K562 (cell line): ENCODE measurements around the gene GPHA2. TPM values are rescaled to one million over a fixed set of nuclear protein-coding genes. Genes with fewer than 3 reads are reported as not detected.

Experiments used
- CUX1 ChIP-seq: fragments of 200-800 bp; sonication (Bioruptor generic); IDR thresholded peaks from 2 replicates; pipeline ENCODE4 v1.6.1; 2016; ENCODE audit warnings: missing genetic modification characterization, missing compliant biosample characterization
- FOXK1 ChIP-seq: sonication (generic); formaldehyde crosslinking; IDR thresholded peaks from 2 replicates; pipeline ENCODE4 v1.8.0; 2022; ENCODE audit warnings: missing genetic modification reagents, mild to moderate bottlenecking, borderline replicate concordance
- FOXP1 ChIP-seq: sonication (generic); formaldehyde crosslinking; IDR thresholded peaks from 2 replicates; pipeline ENCODE4 v1.8.0; 2022; ENCODE audit warnings: mild to moderate bottlenecking, missing genetic modification reagents
- HDAC2 ChIP-seq: fragments of 450-650 bp; IDR thresholded peaks from 2 replicates; pipeline ENCODE4 v1.6.1; 2016; ENCODE audit warnings: mild to moderate bottlenecking
- NRF1 ChIP-seq, 2 experiments: fragments of 450-650 bp; IDR thresholded peaks in 1 of 2; conservative IDR thresholded peaks in 1 of 2; 2 replicates each; pipeline ENCODE4 v1.6.1; 2014; ENCODE audit warnings: mild to moderate bottlenecking in 2 of 2
- PKNOX1 ChIP-seq: fragments of 450-650 bp; IDR thresholded peaks from 2 replicates; pipeline ENCODE4 v1.6.1; 2016
- TAF1 ChIP-seq: IDR thresholded peaks from 2 replicates; pipeline ENCODE4 v1.6.1; 2011; ENCODE audit warnings: mild to moderate bottlenecking, low read length, moderate library complexity; ENCODE audit not compliant: insufficient read depth, control insufficient read depth, severe bottlenecking; ENCODE audit errors: extremely low read depth
- TEAD4 ChIP-seq, 2 experiments: sonication (generic) in 1 of 2; formaldehyde crosslinking in 1 of 2; IDR thresholded peaks; 2 replicates each; pipeline versions ENCODE4 v1.6.1 to v1.8.0; 2012 to 2022; ENCODE audit warnings: borderline replicate concordance in 1 of 2, inconsistent platforms in 1 of 2, low read length in 1 of 2, mild to moderate bottlenecking in 1 of 2, missing genetic modification reagents in 1 of 2
- WHSC1 ChIP-seq: IDR thresholded peaks from one replicate; pipeline ENCODE4 v1.6.1; 2012; ENCODE audit warnings: low read length, control low read depth, inconsistent platforms
- ZBTB17 ChIP-seq: fragments of 450-650 bp; formaldehyde crosslinking; IDR thresholded peaks from 2 replicates; pipeline ENCODE4 v1.4.0; 2020; ENCODE audit warnings: mild to moderate bottlenecking
- ZNF583 ChIP-seq: fragments of 250-450 bp; sonication (Bioruptor Pico); IDR thresholded peaks from 2 replicates; pipeline ENCODE4 v1.4.0; 2020
- polyA plus RNA-seq, 8 experiments: library from polyadenylated mRNA; depleted of rRNA in 4 of 8; stranded (reverse) in 5 of 8; unstranded in 3 of 8; fragments of >200 nt; fragmentation: Nextera tagmentation in 2 of 8; fragmentation: Illumina TruSeq in 1 of 8; extraction: Ambion mirVana in 2 of 8; extraction: Trizol in 1 of 8; gene quantifications; 2 replicates each; pipeline versions ENCODE4 v1.2.1 to v1.2.3, GENCODE V29; 2011 to 2014; ENCODE audit warnings: inconsistent platforms in 1 of 8, missing spikeins in 1 of 8
- total RNA-seq, 7 experiments: library from RNA; depleted of rRNA in 6 of 7; stranded (reverse); fragments of >200 nt in 6 of 7; fragmentation: Illumina TruSeq in 2 of 7; extraction: Trizol in 2 of 7; gene quantifications; 2 replicates each; pipeline versions ENCODE4 v1.2.1 to v1.2.3, GENCODE V29; 2011 to 2021; ENCODE audit warnings: low replicate concordance in 1 of 7
- TF ChIP-seq, protein P1 (sequence below): fragments of 250-450 bp; sonication (Bioruptor Pico); IDR thresholded peaks from 2 replicates; pipeline ENCODE4 v1.5.0; 2020; ENCODE audit warnings: mild to moderate bottlenecking
- TF ChIP-seq, protein P2 (sequence below): sonication (generic); formaldehyde crosslinking; IDR thresholded peaks from 2 replicates; pipeline ENCODE4 v1.8.0; 2022; ENCODE audit warnings: mild to moderate bottlenecking, missing genetic modification reagents, borderline replicate concordance
- TF ChIP-seq, protein P3 (sequence below), 2 experiments: IDR thresholded peaks; 2 replicates each; pipeline ENCODE4 v1.6.1; 2011; ENCODE audit warnings: borderline replicate concordance in 1 of 2, control low read depth in 1 of 2, low read depth in 1 of 2, low read length in 1 of 2, mild to moderate bottlenecking in 1 of 2, mixed read lengths in 1 of 2, moderate library complexity in 1 of 2; ENCODE audit not compliant: insufficient read depth in 1 of 2, insufficient read length in 1 of 2, poor library complexity in 1 of 2, severe bottlenecking in 1 of 2; ENCODE audit errors: extremely low read depth in 1 of 2

GPHA2 gene
- total and polyA plus RNA-seq, 9 of the 15 experiments (the other 6 are each of a cell fraction or from before 2014, with no cell fraction given), result 0.17 to 0.22 TPM; not detected in 7

GRCh38 chr11:64916040-64916774 lies 19.5 kb downstream of the GPHA2 start (continued):
- TF ChIP-seq TEAD4 (IDR thresholded peaks at IDR 0.05; ENCODE audit: low read length), result no peak
- no peak for TF ChIP-seq TEAD4 (CRISPR knock-in tag; IDR thresholded peaks at IDR 0.05; ENCODE audit: borderline replicate concordance)
- TF ChIP-seq NRF1 (conservative IDR thresholded peaks at IDR 0.05 in 1 of 2, IDR thresholded peaks at IDR 0.05 in 1 of 2), result peak; percentile 76 to 81
- no peak for TF ChIP-seq WHSC1
- TF ChIP-seq, protein P1, sequence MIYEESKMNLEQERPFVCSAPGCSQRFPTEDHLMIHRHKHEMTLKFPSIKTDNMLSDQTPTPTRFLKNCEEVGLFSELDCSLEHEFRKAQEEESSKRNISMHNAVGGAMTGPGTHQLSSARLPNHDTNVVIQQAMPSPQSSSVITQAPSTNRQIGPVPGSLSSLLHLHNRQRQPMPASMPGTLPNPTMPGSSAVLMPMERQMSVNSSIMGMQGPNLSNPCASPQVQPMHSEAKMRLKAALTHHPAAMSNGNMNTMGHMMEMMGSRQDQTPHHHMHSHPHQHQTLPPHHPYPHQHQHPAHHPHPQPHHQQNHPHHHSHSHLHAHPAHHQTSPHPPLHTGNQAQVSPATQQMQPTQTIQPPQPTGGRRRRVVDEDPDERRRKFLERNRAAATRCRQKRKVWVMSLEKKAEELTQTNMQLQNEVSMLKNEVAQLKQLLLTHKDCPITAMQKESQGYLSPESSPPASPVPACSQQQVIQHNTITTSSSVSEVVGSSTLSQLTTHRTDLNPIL, result no peak
- TF ChIP-seq CUX1 (CRISPR knock-in tag), result no peak
- TF ChIP-seq, protein P2, sequence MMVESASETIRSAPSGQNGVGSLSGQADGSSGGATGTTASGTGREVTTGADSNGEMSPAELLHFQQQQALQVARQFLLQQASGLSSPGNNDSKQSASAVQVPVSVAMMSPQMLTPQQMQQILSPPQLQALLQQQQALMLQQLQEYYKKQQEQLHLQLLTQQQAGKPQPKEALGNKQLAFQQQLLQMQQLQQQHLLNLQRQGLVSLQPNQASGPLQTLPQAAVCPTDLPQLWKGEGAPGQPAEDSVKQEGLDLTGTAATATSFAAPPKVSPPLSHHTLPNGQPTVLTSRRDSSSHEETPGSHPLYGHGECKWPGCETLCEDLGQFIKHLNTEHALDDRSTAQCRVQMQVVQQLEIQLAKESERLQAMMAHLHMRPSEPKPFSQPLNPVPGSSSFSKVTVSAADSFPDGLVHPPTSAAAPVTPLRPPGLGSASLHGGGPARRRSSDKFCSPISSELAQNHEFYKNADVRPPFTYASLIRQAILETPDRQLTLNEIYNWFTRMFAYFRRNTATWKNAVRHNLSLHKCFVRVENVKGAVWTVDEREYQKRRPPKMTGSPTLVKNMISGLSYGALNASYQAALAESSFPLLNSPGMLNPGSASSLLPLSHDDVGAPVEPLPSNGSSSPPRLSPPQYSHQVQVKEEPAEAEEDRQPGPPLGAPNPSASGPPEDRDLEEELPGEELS, result peak; percentile 72; the same call in 1 of the 2 replicates
- TF ChIP-seq, protein P3, sequence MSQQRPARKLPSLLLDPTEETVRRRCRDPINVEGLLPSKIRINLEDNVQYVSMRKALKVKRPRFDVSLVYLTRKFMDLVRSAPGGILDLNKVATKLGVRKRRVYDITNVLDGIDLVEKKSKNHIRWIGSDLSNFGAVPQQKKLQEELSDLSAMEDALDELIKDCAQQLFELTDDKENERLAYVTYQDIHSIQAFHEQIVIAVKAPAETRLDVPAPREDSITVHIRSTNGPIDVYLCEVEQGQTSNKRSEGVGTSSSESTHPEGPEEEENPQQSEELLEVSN (IDR thresholded peaks at IDR 0.05; ENCODE audit: borderline replicate concordance in 1 of 2, extremely low read depth in 1 of 2, insufficient read depth in 1 of 2, insufficient read length in 1 of 2, low read depth in 1 of 2, low read length in 1 of 2, poor library complexity in 1 of 2, severe bottlenecking in 1 of 2), result peak in 1 of 2 experiments; percentile 54
- 0 out of 2 replicates have a peak, but pooled peaks have one; percentile 5 for TF ChIP-seq PKNOX1
- TF ChIP-seq FOXP1, result peak; percentile 43; the same call in 1 of the 2 replicates
- no peak for TF ChIP-seq FOXK1 (CRISPR knock-in tag)
- no peak for TF ChIP-seq HDAC2
- TF ChIP-seq TAF1, result no peak
- TF ChIP-seq ZBTB17 (CRISPR knock-in tag), result no peak
- no peak for TF ChIP-seq ZNF583 (CRISPR knock-in tag)
